ENCODE measurements around the gene NDRG3. TPM values are rescaled to one million over a fixed set of nuclear protein-coding genes. Genes with fewer than 3 reads are reported as not detected.

The NDRG3 gene
- total RNA-seq, 1 donor from 2014 or later = 33.1 TPM

GRCh38 chr20:36736451-36737182 lies 9.3 kb downstream of the NDRG3 start:
- no peak overlapping the region for H2AFZ ChIP-seq (ENCODE audit: low read depth, low read length)
- no peak overlapping the region for H3K4me3 ChIP-seq (ENCODE audit: insufficient read depth, low read depth, low read length)
- peaks cover 18% of the 10 kb centered on the region for H3K4me1 Mint-ChIP-seq (ENCODE audit: low read depth, unreplicated experiment)
- no peaks in the 10 kb centered on the region for H3K27me3 Mint-ChIP-seq (ENCODE audit: low read depth, unreplicated experiment)
- no peaks in the 10 kb centered on the region for H3K27me3 ChIP-seq (ENCODE audit: insufficient read depth, low read length)
- no peak for DNase-seq (ENCODE audit: low read depth)
- H3K9me3 ChIP-seq (ENCODE audit: insufficient read depth, low read depth, low read length) = no peaks in the 10 kb centered on the region
- no peak for FAIRE-seq
- TF ChIP-seq CTCF (IDR thresholded peaks at IDR 0.05; ENCODE audit: insufficient read depth, low read depth, low read length) (no peak), EZH2 (IDR thresholded peaks at IDR 0.05; ENCODE audit: insufficient read depth, low read length) (no peak)
- peaks cover 42% of the 10 kb centered on the region for H4K20me1 ChIP-seq (ENCODE audit: insufficient read depth, low read length)
- H3K4me2 ChIP-seq (ENCODE audit: low read length) = no peak overlapping the region
- no peak overlapping the region for H3K4me3 Mint-ChIP-seq (ENCODE audit: unreplicated experiment)
- no peaks in the 10 kb centered on the region for H3K9me3 Mint-ChIP-seq (ENCODE audit: unreplicated experiment)
- no peaks in the 10 kb centered on the region for H3K36me3 ChIP-seq (ENCODE audit: insufficient read depth, low read length)
- no peak overlapping the region for H3K27ac Mint-ChIP-seq (ENCODE audit: unreplicated experiment)
- H3K36me3 Mint-ChIP-seq (ENCODE audit: low read depth, unreplicated experiment) = no peaks in the 10 kb centered on the region
- no peak overlapping the region for H3K27ac ChIP-seq (ENCODE audit: low read depth, low read length)
- H3K9ac ChIP-seq (ENCODE audit: low read length) = no peak overlapping the region
- H3K79me2 ChIP-seq (ENCODE audit: insufficient read depth, low read length) = peaks cover 2% of the 10 kb centered on the region
- peaks cover 4% of the 10 kb centered on the region for H3K4me1 ChIP-seq (ENCODE audit: insufficient read depth, low read length)

GRCh38 chr20:36732456-36732855 lies 13.4 kb downstream of the NDRG3 start:
- Histone ChIP-seq H3K4me2 (ENCODE audit: low read length) (no peak overlapping the region), H3K9me3 (ENCODE audit: insufficient read depth, low read depth, low read length) (no peaks in the 10 kb centered on the region), H3K79me2 (ENCODE audit: insufficient read depth, low read length) (peaks cover 2% of the 10 kb centered on the region), H3K4me1 (ENCODE audit: insufficient read depth, low read length) (peaks cover 7% of the 10 kb centered on the region), H3K9ac (ENCODE audit: low read length) (no peak overlapping the region), H3K27ac (ENCODE audit: low read depth, low read length) (no peak overlapping the region), H3K4me3 (ENCODE audit: insufficient read depth, low read depth, low read length) (no peak overlapping the region), H2AFZ (ENCODE audit: low read depth, low read length) (no peak overlapping the region), H4K20me1 (ENCODE audit: insufficient read depth, low read length) (peaks cover 47% of the 10 kb centered on the region), H3K27me3 (ENCODE audit: insufficient read depth, low read length) (no peaks in the 10 kb centered on the region), H3K36me3 (ENCODE audit: insufficient read depth, low read length) (no peaks in the 10 kb centered on the region)
- no peak for FAIRE-seq
- H3K36me3 Mint-ChIP-seq (ENCODE audit: low read depth, unreplicated experiment) = no peaks in the 10 kb centered on the region
- TF ChIP-seq CTCF (IDR thresholded peaks at IDR 0.05; ENCODE audit: insufficient read depth, low read depth, low read length) (no peak), EZH2 (IDR thresholded peaks at IDR 0.05; ENCODE audit: insufficient read depth, low read length) (no peak)
- H3K4me1 Mint-ChIP-seq (ENCODE audit: low read depth, unreplicated experiment) = peaks cover 22% of the 10 kb centered on the region
- no peaks in the 10 kb centered on the region for H3K9me3 Mint-ChIP-seq (ENCODE audit: unreplicated experiment)
- no peaks in the 10 kb centered on the region for H3K27me3 Mint-ChIP-seq (ENCODE audit: low read depth, unreplicated experiment)
- no peak for DNase-seq (ENCODE audit: low read depth)
- no peak overlapping the region for H3K4me3 Mint-ChIP-seq (ENCODE audit: unreplicated experiment)
- no peak overlapping the region for H3K27ac Mint-ChIP-seq (ENCODE audit: unreplicated experiment)

- no peaks in the 10 kb centered on the region for H3K36me3 ChIP-seq (ENCODE audit: insufficient read depth, low read length)
- Mint-ChIP-seq H3K27ac (ENCODE audit: unreplicated experiment) (no peak overlapping the region), H3K36me3 (ENCODE audit: low read depth, unreplicated experiment) (no peaks in the 10 kb centered on the region), H3K27me3 (ENCODE audit: low read depth, unreplicated experiment) (no peaks in the 10 kb centered on the region), H3K9me3 (ENCODE audit: unreplicated experiment) (no peaks in the 10 kb centered on the region), H3K4me3 (ENCODE audit: unreplicated experiment) (no peak overlapping the region), H3K4me1 (ENCODE audit: low read depth, unreplicated experiment) (peaks cover 19% of the 10 kb centered on the region)
- no peaks in the 10 kb centered on the region for H3K27me3 ChIP-seq (ENCODE audit: insufficient read depth, low read length)
- FAIRE-seq (no peak), DNase-seq (ENCODE audit: low read depth) (peak; percentile 30)
- H2AFZ ChIP-seq (ENCODE audit: low read depth, low read length) = no peak overlapping the region
- H3K9ac ChIP-seq (ENCODE audit: low read length) = no peak overlapping the region
- H3K79me2 ChIP-seq (ENCODE audit: insufficient read depth, low read length) = peaks cover 2% of the 10 kb centered on the region
- H3K9me3 ChIP-seq (ENCODE audit: insufficient read depth, low read depth, low read length) = no peaks in the 10 kb centered on the region
- H3K4me3 ChIP-seq (ENCODE audit: insufficient read depth, low read depth, low read length) = no peak overlapping the region
- H3K27ac ChIP-seq (ENCODE audit: low read depth, low read length) = no peak overlapping the region
- peaks cover 27% of the 10 kb centered on the region for H4K20me1 ChIP-seq (ENCODE audit: insufficient read depth, low read length)
- TF ChIP-seq CTCF (IDR thresholded peaks at IDR 0.05; ENCODE audit: insufficient read depth, low read depth, low read length) = peak; percentile 24
- TF ChIP-seq EZH2 (IDR thresholded peaks at IDR 0.05; ENCODE audit: insufficient read depth, low read length) = no peak
- no peak overlapping the region for H3K4me2 ChIP-seq (ENCODE audit: low read length)
- H3K4me1 ChIP-seq (ENCODE audit: insufficient read depth, low read length) = peaks cover 7% of the 10 kb centered on the region
Measured at GRCh38 chr20:36728986-36729385, 16.9 kb downstream of the NDRG3 start.

Measured in astrocyte (in vitro differentiated cells and primary cell).